Inflammatory macrophage (primary cell): ENCODE data around the gene FRMD4A.

Experiments
- DNase-seq, 2 donors: peaks; one replicate each; pipeline ENCODE4 v3.0.0-alpha.2; 2020 to 2022

FRMD4A gene

DNA sequence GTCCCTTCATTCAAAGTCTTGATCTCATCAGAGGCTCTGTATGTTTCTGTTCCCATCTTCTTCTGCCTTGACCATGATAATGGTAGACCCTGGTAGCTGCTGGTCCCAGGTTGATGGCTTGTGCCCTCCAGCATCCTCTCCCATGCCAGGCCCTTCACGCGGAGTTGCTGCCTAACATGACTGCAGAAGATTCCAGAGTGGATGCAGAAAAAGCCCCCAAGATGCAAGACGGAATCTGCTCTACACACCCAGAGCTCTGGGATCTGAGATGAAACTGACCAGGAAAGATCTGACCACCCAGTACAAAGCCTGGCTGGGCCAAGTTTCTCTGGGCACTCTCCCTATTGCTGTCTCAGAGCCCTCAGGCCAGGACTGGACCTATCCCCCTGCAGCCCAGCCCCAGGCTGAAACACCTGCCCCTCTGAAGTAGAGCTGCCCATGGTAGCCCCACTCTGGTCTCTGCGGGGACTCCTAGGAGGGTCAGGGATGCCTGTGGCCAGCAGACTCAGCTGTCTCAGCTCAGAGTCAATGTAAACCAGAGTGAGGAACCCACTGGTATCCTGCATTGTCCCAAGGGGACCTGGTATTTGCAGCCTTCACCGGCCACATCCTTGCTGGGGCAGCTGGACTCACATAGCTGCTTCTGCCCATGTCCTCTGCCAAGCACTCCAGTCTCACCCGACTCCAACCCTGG is 9.5 kb upstream of the FRMD4A start:
- no peak for DNase-seq

- no peak for DNase-seq
Observed at GRCh38 chr10:14336736-14337135, 6.0 kb upstream of the FRMD4A start.

GRCh38 chr10:14334771-14335170 is 4.0 kb upstream of the FRMD4A start:
- no peak for DNase-seq

GRCh38 chr10:14333606-14334005 is 2.9 kb upstream of the FRMD4A start:
- no peak for DNase-seq

DNA sequence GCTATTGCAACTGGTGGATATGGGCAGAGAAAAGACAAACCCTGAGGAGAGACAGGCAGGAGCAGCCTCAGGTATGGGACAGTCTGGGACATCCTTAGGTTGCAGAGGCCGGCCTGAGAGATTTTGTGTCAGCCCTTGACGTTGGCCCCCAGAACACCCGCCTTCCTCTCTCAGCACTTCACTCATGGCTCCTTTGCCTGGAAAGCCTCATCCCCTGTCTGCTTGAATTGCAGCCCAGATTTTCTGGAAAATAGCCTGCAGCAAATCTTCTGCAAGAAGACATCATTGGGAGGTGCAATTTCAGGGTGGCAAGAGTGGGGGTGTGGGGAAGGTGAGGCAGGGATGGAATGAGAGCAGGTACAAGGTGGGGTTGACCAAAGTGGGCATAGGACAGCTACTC is 2.2 kb upstream of the FRMD4A start:
- DNase-seq = no peak

GRCh38 chr10:14329746-14330173 is 964 bp downstream of the FRMD4A start:
- no peak for DNase-seq

- DNase-seq = no peak
Observed at GRCh38 chr10:14328881-14329672, 1.6 kb downstream of the FRMD4A start.

GRCh38 chr10:14327527-14327926 is 3.2 kb downstream of the FRMD4A start:
- DNase-seq = no peak

DNA sequence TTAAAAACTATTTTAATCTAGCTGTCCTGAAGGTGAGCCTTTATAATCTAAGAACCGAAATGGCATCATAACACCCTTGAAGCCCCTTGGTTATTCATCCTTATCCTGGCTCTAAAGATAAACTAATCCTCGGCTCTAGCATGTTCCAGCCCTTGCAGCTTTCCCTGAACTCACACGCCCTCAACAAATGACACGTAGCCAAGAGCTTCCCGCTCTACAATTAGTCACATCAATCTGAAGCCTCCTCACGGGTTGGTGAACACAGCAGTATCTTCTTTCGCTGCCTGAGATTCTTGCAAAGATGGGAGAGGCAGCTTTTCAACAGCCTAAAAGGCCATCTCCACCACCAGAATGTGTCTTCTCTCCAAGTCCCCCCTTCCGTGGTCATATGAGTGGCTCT is 4.1 kb downstream of the FRMD4A start:
- DNase-seq = no peak

DNA sequence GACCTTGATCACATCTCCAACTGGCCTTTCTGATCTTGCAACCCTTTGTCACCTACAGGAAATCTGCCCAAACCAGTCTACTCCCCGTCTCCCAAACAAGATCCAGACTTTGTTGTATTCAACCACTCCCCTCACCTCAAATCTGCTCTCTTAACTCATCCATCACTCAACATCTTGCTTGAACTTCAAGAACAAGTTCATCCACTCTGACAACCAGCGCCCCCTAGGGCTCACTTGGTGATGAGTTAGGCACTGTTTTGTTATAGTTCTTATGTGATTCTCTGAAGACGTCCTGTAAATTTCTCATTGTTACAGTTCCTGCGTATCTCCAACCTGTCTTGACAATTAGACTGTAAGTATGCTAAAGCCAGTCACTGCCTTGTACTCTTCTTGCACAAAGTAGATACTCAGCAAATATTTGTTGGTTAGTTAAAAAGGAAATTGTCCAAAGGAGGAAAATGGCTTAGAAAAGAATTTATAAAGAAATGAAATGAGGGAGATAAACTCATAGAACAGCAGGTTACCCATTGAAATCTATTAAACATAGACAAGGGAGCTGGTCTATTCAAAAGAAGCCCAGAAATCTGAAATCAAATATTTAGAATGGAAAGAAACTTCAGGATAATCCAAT is 5.3 kb downstream of the FRMD4A start:
- DNase-seq = peak; percentile 56 to 69

- DNase-seq = no peak
Observed at GRCh38 chr10:14322526-14323188, 8.1 kb downstream of the FRMD4A start.

DNA sequence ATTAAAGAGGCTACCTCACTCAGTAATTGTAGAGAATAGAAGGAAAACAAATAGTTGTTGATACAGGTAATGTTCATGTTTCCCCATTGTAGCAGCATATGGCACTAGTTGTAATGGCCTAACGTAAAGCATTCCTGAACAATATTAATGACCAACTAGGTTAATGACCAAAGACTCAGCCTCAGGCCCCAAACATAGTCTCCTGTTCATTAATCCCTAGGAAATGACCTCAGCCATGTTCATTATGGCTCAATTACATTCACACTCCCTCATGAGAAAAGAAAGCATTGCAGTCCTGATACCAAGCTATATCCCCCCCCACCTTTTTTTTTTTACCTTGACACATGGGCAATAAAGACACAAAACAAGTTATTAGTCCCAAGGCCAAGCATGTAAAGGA is 12.7 kb downstream of the FRMD4A start:
- no peak for DNase-seq

GRCh38 chr10:14312014-14312413 is 18.7 kb downstream of the FRMD4A start:
- no peak for DNase-seq

DNA sequence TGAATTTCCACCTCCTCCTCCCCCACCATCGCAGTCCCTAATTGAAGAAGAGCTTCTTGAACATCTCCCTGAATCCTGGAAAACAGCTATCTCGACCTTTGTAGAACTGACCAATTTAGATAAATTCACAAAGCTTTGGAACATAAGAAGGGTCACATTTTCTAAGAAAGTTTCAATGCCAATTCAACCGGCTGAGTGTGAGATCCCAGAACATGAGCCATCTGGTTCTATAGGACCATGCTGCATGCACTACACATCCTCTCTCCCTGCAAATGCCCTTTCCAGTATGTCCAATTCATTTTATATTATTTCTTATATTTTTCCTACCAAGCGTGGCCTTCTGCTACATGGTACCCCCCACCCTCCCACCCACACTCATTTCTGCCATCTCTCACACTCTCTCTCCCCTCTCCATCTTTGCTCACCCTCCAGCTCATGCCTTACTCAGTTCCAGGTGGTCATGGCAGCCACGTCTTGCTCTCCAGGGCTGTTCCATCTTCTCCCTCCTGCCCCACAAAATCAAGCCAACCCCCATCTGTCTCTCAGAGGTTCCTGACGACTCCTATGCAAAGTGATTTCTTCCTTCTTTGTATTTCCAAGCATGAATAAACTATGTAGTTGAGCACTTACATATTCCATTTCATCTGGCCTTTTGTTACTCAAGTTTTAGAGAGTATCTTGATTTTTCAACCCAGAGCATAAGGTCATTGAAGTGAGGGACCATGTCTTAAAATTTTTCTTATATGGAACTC is 19.3 kb downstream of the FRMD4A start:
- no peak for DNase-seq

- DNase-seq = peak; percentile 44
Observed at GRCh38 chr10:14309593-14309992, 21.1 kb downstream of the FRMD4A start.

DNA sequence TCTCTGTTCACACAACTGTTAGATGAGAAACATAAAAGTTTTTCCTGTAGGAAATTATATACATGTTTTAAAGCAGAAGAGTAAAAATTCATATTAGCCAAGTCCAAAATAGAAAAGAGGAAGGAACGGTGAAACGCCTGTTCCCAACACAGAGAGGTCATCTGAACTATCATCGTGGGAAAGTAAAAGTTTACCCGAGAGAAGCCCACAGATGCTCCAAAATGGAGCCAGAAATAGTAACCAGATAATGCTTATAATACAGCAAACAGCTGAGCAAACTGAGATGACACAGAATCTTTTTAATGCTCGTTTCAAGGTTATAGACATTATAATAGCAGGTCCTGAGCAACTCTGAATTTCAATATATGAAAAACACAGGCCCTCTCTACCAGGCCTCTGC is 24.5 kb downstream of the FRMD4A start:
- DNase-seq = peak; percentile 6 to 11

DNA sequence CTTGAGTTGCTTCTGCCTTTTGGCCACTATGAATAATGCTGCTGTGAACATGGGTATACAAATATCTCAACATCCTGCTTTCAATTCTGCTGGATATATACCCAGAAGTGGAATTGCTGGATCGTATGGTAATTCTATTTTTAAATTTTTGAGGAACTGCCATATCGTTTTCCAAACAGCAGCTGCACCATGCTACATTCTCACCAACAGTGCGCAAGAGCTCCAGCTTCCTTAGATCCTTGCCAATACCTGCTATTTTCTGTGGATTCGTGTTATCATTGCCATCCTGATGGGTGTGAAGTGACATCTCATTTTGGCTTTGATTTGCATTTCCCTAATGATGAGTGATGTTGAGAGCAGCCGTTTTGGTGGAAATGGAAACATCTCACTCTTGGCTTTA is 26.7 kb downstream of the FRMD4A start:
- no peak for DNase-seq

- DNase-seq = no peak
Observed at GRCh38 chr10:14302035-14302434, 28.7 kb downstream of the FRMD4A start.

DNA sequence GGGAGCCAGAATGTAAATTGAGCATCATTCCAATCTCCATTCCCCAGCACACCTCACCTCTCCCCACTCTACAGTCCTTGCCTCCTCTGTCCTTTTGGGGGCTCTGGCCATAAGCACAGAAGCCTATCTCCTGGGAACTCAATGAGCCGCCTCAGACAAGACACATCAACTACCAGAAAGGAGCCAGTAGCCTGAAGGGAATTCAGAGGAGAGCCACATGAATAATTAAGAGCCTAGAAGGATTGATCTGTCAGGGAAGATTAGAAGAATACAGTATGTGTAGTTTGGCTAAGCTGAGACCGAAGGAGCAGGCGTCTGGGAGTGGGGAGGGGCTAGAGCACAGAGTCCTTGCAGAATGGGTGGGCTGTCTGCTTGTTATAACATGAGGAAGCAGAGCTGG is 31.2 kb downstream of the FRMD4A start:
- no peak for DNase-seq

DNA sequence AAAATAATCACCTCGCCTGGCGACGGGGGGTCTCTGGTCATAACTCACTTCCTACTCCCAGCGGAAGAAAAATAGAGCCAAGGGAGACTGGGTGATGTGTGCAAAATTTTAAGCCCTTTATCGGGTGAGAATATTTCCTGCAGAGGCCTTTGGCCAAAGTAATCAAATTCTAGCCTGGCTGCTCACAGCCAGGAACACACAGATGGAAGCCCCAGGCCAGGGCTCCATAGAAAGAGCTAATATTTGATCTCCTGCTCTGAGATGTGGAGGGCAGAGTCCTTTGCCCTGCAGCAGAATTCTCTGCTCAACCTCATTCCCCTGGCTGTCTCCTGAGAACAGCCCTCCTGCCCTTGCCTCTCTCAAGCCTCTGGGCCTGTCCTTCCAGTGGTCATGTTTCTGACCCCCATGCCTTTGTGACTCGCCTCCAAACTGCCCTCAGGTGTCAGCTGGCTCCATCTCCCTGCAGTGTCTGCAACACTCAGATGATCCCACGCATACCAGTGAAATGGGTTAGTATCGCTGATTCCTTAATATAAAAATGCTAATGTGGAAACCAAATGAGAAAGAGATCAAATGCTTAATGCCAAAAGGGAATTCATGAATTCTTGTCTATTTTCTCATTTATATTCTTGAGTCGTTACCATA is 34.5 kb downstream of the FRMD4A start:
- no peak for DNase-seq

GRCh38 chr10:14294347-14295059 is 36.2 kb downstream of the FRMD4A start:
- no peak for DNase-seq
